ENCODE results near the gene PTCD2.
A peak's percentile ranks its signal among the peaks of the same experiment; 100 is the strongest.
"Not testable (repeated sequence)": the region's sequence is repeated elsewhere in the genome, so short reads cannot be mapped to it uniquely, and the experiment has no call there.

PTCD2 gene

DNA sequence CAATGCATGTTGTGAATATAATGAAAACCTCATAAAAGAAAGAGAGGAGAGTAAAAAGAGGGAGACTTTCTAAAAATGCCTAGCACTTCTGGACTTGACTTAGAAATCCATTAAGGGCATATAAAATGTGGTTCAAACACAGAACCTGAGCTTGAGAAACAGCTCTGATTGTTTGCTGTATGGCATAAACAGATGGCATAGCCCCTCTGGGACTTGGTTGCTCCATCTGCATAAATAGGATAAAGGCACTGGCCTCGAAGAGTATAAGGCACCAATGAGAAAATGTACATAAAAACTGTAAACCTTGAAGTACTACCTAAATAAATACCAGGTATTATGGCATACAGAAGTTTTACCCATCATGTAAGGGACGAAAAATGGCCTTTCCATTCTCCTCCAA lies 23.9 kb upstream of the PTCD2 start:
- DNase-seq (ENCODE audit: low spot score) = no peak

DNA sequence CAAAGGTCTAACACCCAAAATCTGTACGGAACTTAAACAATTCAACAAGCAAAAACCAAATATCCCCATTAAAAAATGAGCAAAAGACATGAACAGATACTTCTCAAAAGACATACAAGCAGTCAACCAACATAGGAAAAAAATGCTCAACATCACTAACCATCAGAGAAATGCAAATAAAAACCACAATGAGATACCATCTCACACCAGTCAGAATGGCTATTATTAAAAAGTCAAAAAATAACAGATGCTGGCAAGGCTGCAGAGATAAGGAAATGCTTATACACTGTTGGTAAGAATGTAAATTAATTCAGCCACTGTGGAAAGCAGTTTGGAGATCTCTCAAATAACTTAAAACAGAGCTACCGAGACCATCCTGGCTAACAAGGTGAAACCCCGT lies 22.0 kb upstream of the PTCD2 start:
- not testable (repeated sequence) for DNase-seq (ENCODE audit: low spot score)

DNA sequence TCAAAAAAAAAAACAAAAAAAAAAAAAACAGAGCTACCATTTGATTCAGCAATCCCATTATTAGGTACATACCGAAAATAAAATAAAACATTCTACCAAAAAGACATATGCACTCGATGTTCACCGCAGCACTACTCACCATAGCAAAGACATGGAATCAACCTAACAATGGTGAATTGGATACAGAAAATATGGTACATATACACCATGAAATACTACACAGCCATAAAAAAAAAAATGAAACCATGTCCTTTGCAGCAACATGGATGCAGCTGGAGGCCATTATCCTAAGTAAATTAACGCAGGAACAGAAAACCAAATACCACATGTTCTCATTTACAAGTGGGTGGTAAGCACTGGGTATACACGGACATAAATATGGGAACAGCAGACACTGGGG lies 21.5 kb upstream of the PTCD2 start:
- DNase-seq (ENCODE audit: low spot score) = no peak

DNA sequence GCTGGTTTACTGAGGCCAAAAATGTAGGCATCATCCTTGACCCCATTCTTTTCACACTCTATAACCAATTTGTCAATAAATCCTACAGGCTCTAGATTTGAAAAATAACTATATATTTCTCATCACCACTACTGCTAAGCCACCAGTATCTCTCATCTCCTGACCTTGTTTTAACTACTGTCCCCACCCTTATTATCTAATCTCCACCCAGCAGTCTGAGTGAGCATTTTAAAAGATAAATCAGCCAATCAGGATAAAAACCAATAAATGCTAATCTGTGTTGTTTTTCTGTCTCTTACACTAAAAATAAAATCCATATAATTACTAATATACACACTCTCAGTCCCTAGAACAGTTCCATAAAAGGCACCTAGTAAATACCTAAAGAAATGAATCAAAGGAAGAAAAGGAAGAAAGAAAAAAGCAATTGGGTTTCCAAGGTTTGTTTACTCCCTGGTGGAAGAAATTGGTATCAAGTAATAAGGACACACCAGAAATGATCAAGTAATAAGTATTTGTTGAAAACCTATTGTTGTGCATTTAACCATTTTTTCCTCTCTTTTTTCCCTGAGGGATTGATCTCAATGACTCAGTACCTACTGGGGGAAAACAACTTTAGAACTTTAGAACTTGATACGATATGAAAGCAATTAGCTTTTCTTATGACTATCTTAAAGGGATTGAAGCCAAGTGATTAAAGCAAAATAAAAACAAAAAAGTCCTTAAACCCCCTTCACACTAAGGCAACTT lies 19.4 kb upstream of the PTCD2 start:
- no peak for DNase-seq (ENCODE audit: low spot score)

DNA sequence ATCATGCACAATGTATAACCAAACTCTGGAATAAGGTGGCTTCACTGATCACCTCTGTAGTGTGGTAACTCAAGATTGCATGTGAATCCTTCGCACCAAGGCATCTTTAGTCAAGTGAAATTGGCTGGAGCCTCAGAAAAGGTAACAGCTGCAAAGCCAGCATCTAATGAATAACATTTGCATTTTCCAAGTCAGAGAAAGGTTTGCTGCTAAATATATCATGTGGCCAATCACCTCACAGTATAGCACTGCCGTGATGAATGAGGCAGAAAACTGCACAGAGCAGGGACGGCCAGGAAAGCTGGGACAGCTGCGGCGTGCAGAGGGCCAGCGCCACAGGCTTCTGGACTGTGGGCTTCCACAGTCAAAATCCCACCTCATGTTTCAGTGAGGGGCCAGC lies 18.6 kb upstream of the PTCD2 start:
- DNase-seq (ENCODE audit: low spot score) = no peak

DNA sequence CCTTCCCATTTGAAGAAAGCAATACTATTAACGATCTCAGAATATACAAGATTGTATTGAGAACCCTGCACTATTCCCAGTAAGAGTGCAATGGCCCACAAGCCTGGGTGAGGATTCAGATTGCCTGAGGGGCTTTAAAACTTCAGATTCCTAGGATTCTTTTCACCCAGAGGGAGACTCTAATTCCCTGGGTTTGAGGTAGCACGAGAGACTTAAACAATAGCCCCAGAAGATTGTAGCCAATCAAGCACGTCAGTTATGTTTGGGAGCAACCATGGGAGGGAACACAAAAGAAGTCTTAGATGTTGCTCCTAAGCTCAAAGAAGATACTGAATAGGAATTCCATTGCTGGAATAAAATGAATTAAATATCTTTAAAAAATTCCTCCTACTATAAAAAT lies 18.0 kb upstream of the PTCD2 start:
- DNase-seq (ENCODE audit: low spot score) = no peak

DNA sequence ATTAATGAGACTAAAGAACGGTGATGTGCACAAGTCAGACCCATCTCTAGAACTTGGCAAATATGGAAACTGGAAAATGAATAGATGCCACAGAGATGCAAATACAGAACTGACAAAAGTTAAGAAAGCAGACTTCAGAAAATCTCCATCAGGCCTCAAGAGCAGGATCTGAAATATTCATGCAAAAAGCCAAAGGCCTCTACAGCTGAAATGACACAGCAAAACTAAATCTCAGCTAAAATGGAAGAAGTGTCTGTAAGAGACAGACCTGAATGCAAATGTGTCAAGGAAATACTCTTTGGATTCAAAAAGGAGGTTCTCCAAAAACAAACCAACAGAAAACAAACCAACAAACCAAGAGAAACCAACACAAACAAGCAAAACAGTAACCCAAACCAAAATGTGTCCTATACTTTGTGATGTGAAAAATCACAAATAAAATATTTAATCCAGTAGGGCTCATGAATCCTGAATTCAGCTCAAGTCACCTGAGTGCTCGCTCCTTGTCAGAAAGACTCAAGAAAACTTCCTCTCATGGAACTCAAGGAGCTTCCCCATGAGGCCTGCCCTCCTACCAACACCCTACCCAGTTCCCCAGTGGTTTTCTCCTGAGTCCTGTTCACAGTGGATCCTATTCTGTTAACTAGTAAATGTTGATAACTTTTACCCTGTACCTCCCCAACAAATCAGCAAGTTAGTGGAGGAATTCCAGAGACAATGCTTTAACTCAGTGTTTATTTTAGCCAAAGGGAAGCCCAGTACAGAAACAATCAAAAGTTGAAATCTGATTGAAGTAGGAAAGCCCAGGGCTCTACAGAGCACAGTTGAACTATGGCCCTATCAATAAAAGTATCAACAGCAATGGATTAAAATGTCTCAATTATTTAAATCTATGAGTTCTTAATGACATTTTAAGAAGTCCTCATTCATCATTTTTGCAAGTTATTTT lies 14.7 kb upstream of the PTCD2 start:
- no peak for DNase-seq (ENCODE audit: low spot score)

DNA sequence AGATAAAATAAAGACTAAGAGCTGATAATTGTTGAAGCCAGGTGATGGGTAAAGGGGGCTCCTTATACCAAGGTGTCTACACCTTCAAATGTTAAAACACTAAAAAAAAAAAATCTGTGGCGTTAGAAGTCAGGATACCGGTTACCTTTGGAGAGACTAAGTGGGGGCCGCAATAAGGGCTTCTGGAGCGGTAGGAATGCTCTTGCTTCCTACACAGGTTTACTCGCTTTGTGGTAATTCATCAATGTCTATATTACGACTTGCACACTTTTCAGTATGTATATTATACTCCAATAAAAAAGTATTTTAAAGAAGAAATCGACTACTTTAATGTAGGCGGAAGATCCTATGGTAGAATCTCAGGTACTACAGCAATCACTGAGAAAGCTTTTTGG lies 12.6 kb upstream of the PTCD2 start:
- no peak for DNase-seq (ENCODE audit: low spot score)

DNA sequence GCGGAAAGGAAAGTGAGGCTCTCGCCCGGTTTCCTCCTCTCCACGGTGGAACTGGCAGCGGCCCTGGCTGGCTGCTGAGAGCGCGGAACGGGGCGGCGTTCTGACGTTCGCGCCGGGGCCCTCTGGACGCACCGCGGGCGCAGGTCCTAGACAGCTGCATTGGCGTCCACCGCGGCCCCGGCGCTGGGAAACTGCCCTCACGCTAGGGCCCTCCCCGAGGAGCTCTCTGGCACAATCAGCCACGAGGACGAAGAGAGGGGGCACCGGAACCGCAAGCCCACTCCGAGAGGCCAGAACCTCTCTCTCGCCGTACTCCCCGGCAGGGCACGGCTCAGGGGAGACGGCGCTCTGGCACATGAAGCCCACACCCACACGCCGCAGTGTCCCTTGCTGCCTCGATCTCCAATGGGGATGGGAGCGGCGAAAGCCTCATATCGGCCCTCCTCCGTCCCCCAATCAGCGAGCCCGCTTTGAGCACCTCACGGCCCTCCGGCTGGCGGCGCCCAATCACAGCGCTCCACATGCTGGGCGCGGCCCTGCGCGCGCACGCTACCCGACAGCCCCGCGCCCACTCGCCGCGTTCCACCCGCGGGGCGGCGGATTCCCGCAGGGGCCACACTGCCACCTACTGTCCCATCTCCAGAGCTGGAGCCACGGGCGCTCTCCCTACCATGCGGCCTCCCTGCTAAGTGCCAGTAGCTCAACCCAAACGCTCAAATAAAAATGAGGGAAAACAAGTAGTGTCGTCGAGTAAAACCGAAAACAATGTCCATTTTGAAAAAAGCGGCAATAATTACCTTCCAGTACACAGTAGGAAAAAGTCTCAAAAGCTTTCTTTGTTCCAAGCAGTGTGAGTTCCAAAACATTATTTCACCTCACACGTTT lies 12.0 kb upstream of the PTCD2 start:
- DNase-seq (ENCODE audit: low spot score) = peak; percentile 98

DNA sequence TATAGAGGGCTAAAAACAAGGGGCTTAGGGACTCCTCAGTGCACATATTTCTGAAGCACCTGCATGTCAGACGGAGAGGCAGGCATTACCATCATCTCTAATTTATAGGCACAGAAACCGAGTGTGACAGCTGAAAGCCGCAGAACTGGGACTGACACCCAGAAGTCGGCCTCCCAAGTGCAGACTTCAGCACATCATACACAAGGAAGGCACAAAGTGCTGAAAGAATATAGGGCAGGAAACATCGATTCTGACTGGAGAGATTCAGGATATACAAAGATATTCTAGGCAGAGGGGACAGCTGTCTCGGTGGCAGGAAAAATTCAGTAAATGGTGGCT lies 11.4 kb upstream of the PTCD2 start:
- no peak for DNase-seq (ENCODE audit: low spot score)

DNA sequence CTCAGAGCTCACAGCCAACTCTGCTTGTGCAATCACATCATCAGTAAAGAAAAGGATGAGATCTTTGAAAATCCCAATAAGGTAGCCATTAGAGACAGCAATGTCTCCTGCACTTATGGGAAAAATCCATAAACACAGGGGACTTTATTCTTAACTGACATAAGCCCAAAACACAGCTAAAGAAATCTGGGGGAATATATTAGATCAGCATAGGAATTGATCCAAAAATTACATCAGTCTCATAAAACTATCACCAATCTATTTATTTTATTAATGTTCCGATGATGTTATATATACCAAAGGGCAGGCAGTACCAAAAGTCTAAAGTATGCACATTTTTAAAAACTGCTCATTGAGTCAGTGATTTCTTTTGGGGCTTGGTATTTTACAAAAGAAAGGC lies 7.0 kb upstream of the PTCD2 start:
- DNase-seq (ENCODE audit: low spot score) = no peak

DNA sequence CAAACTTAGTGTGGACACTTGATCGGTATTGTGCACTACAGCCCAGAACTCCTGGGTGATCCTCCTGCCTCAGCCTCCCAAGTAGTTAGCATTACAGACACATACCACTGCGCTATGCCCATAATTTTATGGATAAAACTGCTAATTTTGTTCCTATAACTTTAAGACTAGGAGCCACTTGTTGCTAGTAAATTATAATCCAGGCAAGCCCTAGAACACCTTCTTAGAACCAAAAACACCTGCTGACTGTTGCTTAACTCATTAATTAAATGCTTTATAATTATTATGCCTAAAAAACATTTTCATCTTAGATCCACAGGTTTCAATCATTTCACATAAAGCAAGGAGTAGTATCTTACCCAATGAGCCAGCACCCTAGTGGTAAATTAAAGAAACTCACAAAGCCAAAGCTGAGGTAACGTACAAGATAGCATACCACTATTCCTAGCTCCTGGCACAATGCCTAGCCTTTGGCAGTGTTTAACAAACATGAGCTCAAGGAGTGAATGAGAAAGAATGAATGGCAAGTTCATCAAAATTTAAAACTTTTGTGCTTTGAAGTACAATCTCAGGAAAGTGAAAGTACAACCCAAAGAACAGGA lies 5.5 kb upstream of the PTCD2 start:
- peak; percentile 36 for DNase-seq (ENCODE audit: low spot score)

DNA sequence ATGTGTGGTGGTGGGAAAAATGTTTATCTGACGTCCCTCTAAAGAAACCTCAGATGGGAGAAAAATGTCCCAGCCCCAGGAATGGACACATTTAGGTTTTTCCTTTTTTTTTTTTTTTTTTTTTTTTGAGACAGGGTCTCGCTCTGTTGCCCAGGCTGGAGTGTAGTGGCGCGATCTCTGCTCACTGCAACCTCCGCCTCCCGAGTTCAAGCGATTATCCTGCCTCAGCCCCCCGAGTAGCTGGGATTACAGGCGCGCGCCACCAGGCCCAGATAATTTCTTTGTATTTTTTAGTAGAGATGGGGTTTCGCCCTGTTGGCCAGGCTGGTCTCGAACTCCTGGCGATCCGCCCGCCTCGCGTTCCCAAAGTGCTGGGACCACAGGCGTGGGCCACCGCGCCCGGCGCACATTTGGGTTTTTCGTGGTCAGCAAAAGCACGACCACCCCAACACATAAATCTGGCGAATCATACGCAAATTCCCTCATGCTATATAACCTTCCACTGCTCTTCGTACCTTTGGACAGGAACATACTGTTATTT lies 668 bp upstream of the PTCD2 start:
- not testable (repeated sequence) for DNase-seq (ENCODE audit: low spot score)

DNA sequence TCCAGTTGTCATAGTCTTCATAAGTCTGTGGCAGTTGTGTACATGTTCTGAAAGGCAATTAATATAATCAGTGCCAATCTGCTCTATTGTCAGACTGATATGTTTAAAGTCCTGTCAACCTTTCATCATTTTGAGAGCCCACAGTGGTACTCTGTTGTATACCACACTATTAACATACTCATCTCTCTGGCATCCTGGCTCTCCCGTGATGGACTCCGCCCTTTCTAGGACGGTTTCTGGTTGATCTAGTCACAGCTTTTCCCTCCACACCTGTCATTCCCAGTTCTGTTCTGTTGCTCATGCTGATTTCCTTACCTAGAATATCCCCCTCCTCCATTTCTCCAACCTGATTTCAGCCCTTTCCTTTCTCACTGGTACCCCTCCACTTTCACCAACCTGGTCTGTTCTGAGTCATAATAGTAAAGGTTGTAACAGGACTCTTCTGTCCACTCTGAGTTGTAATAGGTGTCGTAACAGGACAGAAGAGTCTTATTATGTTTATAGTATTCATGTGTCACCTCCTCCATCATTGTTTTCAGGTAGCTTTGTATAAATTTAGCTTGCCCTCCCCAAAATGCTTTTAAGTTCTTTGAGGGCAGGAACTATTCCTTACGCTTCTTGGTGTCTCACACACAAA lies 4.1 kb downstream of the PTCD2 start:
- DNase-seq (ENCODE audit: low spot score) = no peak

DNA sequence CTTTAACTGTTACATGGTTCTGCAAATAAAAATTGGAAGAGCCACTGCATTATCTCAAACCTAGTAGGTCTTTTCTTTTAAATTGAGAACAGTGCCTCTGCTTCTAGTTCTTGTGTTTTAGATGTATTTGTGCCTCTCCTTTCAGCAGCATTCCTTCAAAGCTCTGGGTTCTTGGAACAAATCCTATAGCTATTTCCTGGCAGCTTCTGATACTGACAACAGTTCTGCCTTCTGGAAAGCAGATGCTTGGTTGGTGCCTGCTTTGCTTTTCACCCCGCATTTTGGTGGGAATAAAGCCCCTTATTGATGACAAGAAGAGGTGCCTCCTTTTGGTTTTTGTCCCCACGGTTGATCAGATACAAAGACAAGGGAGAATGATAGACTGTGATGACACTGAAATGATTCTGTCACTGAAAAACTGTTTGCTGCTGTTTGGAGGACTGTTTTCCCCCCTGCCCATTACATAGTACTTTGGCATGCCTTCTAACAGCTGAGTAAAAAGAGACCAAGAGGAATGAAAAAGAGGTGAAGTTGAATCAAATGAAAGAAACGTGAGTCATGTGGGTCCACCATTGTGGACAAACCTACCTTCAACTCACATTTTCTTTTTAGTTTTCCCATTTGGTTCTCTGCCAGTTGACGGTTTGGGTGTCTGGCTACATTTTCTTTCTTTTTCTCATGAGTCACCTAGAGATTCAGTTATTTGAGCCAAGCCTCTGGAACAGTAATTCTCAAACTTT lies 5.6 kb downstream of the PTCD2 start:
- peak; percentile 34 for DNase-seq (ENCODE audit: low spot score)

DNA sequence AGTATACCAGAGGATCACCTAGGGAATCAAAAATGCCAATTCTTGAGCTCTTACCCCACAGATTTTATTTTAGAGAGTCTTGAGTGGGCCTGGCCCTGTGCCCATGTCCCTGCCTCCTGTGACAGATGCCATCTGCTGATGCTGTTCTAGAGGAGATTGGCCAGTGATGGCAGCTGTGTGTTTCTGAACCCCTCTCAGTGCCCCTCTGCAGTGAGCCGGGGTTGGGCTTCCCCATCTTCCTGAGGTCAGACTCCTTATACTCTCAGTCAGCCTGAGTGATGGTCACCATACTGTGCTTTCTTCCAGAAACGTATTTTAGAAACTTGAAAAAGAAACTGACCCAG lies 6.1 kb downstream of the PTCD2 start:
- no peak for DNase-seq (ENCODE audit: low spot score)

DNA sequence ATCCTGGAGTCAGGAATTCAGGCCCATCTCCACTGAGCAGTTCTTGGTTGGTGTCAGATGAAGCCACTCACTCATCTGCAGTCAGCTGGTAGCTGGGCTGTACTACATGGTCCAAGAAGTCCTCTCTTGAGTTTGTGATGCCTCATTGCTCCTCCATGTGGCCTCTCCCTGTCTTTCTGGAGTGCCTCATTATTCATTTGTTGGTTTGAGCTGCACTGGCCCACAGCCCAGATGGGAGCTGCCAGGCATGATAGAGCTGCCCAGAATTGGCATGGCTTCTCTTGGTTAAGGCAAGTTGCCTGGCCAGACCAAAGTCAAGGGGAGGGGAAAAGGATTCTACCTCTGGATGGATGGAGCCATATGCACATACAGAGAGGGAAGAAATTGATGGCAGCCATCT lies 8.0 kb downstream of the PTCD2 start:
- DNase-seq (ENCODE audit: low spot score) = peak; percentile 36

DNA sequence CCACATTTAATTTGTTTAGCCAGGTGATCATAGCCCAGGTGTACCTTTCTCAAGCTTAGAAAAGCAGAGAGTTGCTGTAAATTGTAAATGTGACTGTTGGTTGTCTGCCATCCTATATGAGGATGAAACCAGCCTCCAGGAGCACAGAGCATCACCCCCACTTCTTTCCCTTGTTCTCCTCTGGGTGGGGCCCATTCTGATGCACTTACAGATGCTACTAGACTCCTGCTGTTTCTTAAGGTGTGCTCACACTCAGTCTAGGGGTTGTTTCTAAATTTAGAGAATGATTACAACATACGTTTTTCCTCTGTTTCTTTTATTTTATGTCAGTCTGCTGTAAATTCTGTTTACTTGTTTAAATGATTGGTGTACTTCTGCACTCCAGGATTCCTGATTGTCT lies 10.5 kb downstream of the PTCD2 start:
- no peak for DNase-seq (ENCODE audit: low spot score)

DNA sequence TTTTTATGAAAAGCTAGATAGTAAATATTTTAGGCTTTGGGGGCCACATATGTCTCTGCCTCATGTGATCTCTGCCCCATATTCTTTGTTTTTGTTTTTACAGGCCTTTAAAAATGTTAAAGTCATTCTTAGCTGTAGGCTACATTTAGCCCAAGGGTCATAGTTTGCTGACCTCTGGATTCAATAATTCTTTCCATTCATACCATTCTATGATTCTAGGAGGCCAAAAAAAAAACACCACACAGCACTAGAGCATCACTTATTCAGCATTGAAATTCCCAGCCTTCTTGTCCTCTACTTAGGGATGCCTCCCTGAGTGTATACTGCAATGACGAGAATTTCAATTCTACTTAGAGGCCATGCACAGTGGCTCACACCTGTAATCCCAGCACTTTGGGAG lies 17.0 kb downstream of the PTCD2 start:
- no peak for DNase-seq (ENCODE audit: low spot score)

DNA sequence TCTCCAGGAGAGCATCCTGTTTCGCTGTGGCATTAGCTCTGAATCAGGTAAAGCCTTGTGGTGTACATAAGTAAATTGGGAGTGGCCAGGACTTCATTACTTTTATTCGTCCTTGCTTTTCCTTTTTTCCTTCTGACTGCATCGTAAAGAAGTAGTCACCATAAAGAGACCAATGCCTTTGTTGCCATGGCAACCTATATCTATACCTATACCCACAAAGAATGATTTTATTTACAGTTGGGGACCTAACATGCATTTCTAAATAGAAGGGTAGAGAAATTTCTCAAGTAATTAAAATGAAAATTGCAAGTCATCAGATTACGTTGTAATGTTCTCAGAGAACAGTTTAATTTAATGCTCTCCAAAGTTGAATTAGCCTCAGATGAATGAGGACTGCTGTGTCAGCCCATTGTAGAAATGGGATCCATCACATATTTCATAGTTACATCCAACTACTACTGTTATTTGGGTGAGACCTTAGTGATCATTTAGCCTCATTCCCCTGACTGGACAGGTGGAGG lies 18.6 kb downstream of the PTCD2 start:
- DNase-seq (ENCODE audit: low spot score) = no peak

Measured in AG08396 (cell line).